Motor neuron (in vitro differentiated cells): Measurements from ENCODE around the gene IRAK2. TPM values are rescaled to one million over a fixed set of nuclear protein-coding genes. Genes with fewer than 3 reads are reported as not detected.

ENCODE experiments used
- ATAC-seq, 8 experiments: fragments of 200-7000 bp; cut with Tn5 transposase; replicated peaks in 6 of 8; 2 replicates each; pipeline ENCODE4 v1.8.0; 2021; ENCODE audit warnings: mild to moderate bottlenecking in 8 of 8, moderate library complexity in 8 of 8
- H3K27ac ChIP-seq, 2 donors: fragments of 250-450 bp; sonication (Bioruptor Pico); 2 replicates each; pipeline ENCODE4 v1.9.0; 2021; ENCODE audit warnings: antibody characterized with exemption in 2 of 2, mild to moderate bottlenecking in 2 of 2, moderate library complexity in 1 of 2
- H3K4me1 ChIP-seq, 2 donors: fragments of 250-450 bp; sonication (Bioruptor Pico); replicated peaks in 1 of 2; 2 replicates each; pipeline ENCODE4 v1.6.1; 2021; ENCODE audit warnings: antibody characterized with exemption in 2 of 2, mild to moderate bottlenecking in 2 of 2, moderate library complexity in 1 of 2
- H3K4me3 ChIP-seq, 5 donors: fragments of 250-450 bp; sonication (Bioruptor Pico); 2 replicates each; pipeline ENCODE4 v1.9.0; 2021; ENCODE audit warnings: antibody characterized with exemption in 5 of 5, mild to moderate bottlenecking in 5 of 5, moderate library complexity in 4 of 5
- WGBS, 10 experiments: fragments of 450-650 bp; shearing (Covaris generic); methylation state at CpG; one replicate each; pipeline ENCODE4 v1.0.0; 2022; 5-methylcytosine and 5-hydroxymethylcytosine counted together
- in situ Hi-C, 9 experiments: fragments of 400-800 bp; cut with MboI; loops; one replicate each; pipeline ENCODE4 v1.15.0; 2021; ENCODE audit warnings: low sequenced_read_pairs in 9 of 9, low pct_unique_long_range_greater_than_20kb in 2 of 9; ENCODE audit not compliant: unreplicated experiment in 9 of 9
- total RNA-seq, 8 experiments: library from RNA; unstranded; fragments of 300-600 nt; gene quantifications; 2 replicates each; pipeline versions ENCODE4 v1.2.3 to v1.2.4, GENCODE V29; 2022

IRAK2 gene
- total RNA-seq, 8 experiments from 2014 or later, result 0.63 to 2.5 (median 1.7) TPM

GRCh38 chr3:10198226-10198625 is 33.5 kb downstream of the IRAK2 start:
- in situ Hi-C loops, result no loop called here
- 77 to 93% (median 80%) methylated on average over 1 to 4 of the region's 4 CpGs; no CpG with 5 or more reads in 7 of the 10 experiments for WGBS, 10 experiments

GRCh38 chr3:10198761-10199649 is 34.3 kb downstream of the IRAK2 start:
- peak in 2 of 8 experiments; percentile 52 to 57 for ATAC-seq
- no peak overlapping the region for H3K4me3 ChIP-seq
- no peak overlapping the region for H3K27ac ChIP-seq
- in situ Hi-C loops, result no loop called here
- H3K4me1 ChIP-seq, result no peaks in the 10 kb centered on the region
- WGBS, 10 experiments, result 28 to 100% (median 78%) methylated on average over 1 to 8 of the region's 12 CpGs; no CpG with 5 or more reads in 2 of the 10 experiments

More at GRCh38 chr3:10198226-10198625, 33.5 kb downstream of the IRAK2 start:
- Histone ChIP-seq H3K4me3 (no peak overlapping the region), H3K4me1 (no peaks in the 10 kb centered on the region), H3K27ac (no peak overlapping the region)
- ATAC-seq, result no peak

- no peak overlapping the region for H3K27ac ChIP-seq
- ATAC-seq, result no peak
- in situ Hi-C loops, result no loop called here
- H3K4me1 ChIP-seq, result no peaks in the 10 kb centered on the region
- WGBS, 10 experiments, result 90 to 100% (median 100%) methylated on average over 1 to 2 of the region's 2 CpGs; no CpG with 5 or more reads in 7 of the 10 experiments
- no peak overlapping the region for H3K4me3 ChIP-seq
Observed at GRCh38 chr3:10204921-10205320, 40.2 kb downstream of the IRAK2 start.

GRCh38 chr3:10205451-10206165 is 40.9 kb downstream of the IRAK2 start:
- no peak overlapping the region for H3K27ac ChIP-seq
- no peak overlapping the region for H3K4me3 ChIP-seq
- in situ Hi-C loops, result no loop called here
- WGBS, 10 experiments, result 5 to 100% (median 90%) methylated on average over 1 to 7 of the region's 7 CpGs; no CpG with 5 or more reads in 1 of the 10 experiments
- H3K4me1 ChIP-seq, result no peaks in the 10 kb centered on the region
- ATAC-seq, result peak in 2 of 8 experiments; percentile 85 to 90

GRCh38 chr3:10206166-10206511 is 41.4 kb downstream of the IRAK2 start:
- in situ Hi-C loops, result no loop called here
- ATAC-seq, result no peak
- Histone ChIP-seq H3K27ac (no peak overlapping the region), H3K4me3 (no peak overlapping the region), H3K4me1 (no peaks in the 10 kb centered on the region)
- 61 to 80% methylated on average over 1 to 2 of the region's 5 CpGs; no CpG with 5 or more reads in 8 of the 10 experiments for WGBS, 10 experiments

GRCh38 chr3:10213156-10213792 is 48.6 kb downstream of the IRAK2 start:
- in situ Hi-C loops, result no loop called here
- H3K27ac ChIP-seq, result no peak overlapping the region
- ATAC-seq, result no peak
- no peak overlapping the region for H3K4me3 ChIP-seq
- WGBS, 10 experiments, result 40 to 78% (median 63%) methylated on average over 1 to 6 of the region's 9 CpGs; no CpG with 5 or more reads in 4 of the 10 experiments
- no peaks in the 10 kb centered on the region for H3K4me1 ChIP-seq

GRCh38 chr3:10215578-10216368 is 51.1 kb downstream of the IRAK2 start:
- Histone ChIP-seq H3K27ac (no peak overlapping the region), H3K4me3 (no peak overlapping the region), H3K4me1 (no peaks in the 10 kb centered on the region)
- WGBS, 10 experiments, result 57 to 100% (median 80%) methylated on average over 1 to 6 of the region's 6 CpGs
- in situ Hi-C loops, result no loop called here
- peak in 1 of 8 experiments; percentile 67 for ATAC-seq

- Histone ChIP-seq H3K27ac (no peak overlapping the region), H3K4me1 (no peaks in the 10 kb centered on the region), H3K4me3 (no peak overlapping the region)
- in situ Hi-C loops, result no loop called here
- no peak for ATAC-seq
- 48 to 100% (median 68%) methylated on average over 1 to 3 of the region's 3 CpGs; no CpG with 5 or more reads in 1 of the 10 experiments for WGBS, 10 experiments
Observed at GRCh38 chr3:10217359-10217758, 52.6 kb downstream of the IRAK2 start.

GRCh38 chr3:10219737-10220136 is 55.0 kb downstream of the IRAK2 start:
- 75 to 100% (median 87%) methylated on average over 1 to 9 of the region's 9 CpGs; no CpG with 5 or more reads in 2 of the 10 experiments for WGBS, 10 experiments
- H3K27ac ChIP-seq, result no peak overlapping the region
- H3K4me3 ChIP-seq, result no peak overlapping the region
- no peak for ATAC-seq
- H3K4me1 ChIP-seq, result no peaks in the 10 kb centered on the region
- in situ Hi-C loops, result no loop called here

- peaks cover 0 to 2% of the 10 kb centered on the region in 2 donors for H3K4me1 ChIP-seq
- 53 to 100% (median 86%) methylated on average over 1 to 5 of the region's 10 CpGs; no CpG with 5 or more reads in 1 of the 10 experiments for WGBS, 10 experiments
- H3K27ac ChIP-seq, result no peak overlapping the region
- in situ Hi-C loops, result no loop called here
- no peak for ATAC-seq
- no peak overlapping the region for H3K4me3 ChIP-seq
Observed at GRCh38 chr3:10223676-10224639, 59.2 kb downstream of the IRAK2 start.

- Histone ChIP-seq H3K4me1 (peaks cover 0 to 2% of the 10 kb centered on the region in 2 donors), H3K27ac (no peak overlapping the region), H3K4me3 (no peak overlapping the region)
- in situ Hi-C loops, result no loop called here
- peak; percentile 18 to 92 (median 68) for ATAC-seq
- 20 to 100% (median 92%) methylated on average over 1 to 3 of the region's 4 CpGs; no CpG with 5 or more reads in 2 of the 10 experiments for WGBS, 10 experiments
Observed at GRCh38 chr3:10224794-10225665, 60.3 kb downstream of the IRAK2 start.
